GM18511 (cell line): ENCODE data around the gene KANSL1L.

Experiments
- ATAC-seq: cut with Tn5 transposase; IDR thresholded peaks from one replicate; pipeline ENCODE4 v1.9.1; 2021; ENCODE audit warnings: mild to moderate bottlenecking, moderate library complexity; ENCODE audit not compliant: unreplicated experiment

The KANSL1L gene

GRCh38 chr2:210072922-210073509 lies 98.2 kb downstream of the KANSL1L start:
- ATAC-seq: peak; percentile 89

- ATAC-seq: peak; percentile 20
Measured at GRCh38 chr2:210072493-210072892, 98.7 kb downstream of the KANSL1L start.

- no peak for ATAC-seq
Measured at GRCh38 chr2:210063306-210063705, 107.9 kb downstream of the KANSL1L start.

- no peak for ATAC-seq
Measured at GRCh38 chr2:210055825-210056224, 115.4 kb downstream of the KANSL1L start.

GRCh38 chr2:210054696-210055095 lies 116.5 kb downstream of the KANSL1L start:
- ATAC-seq: no peak

GRCh38 chr2:210050885-210051284 lies 120.3 kb downstream of the KANSL1L start:
- ATAC-seq: no peak

- ATAC-seq: no peak
Measured at GRCh38 chr2:210049831-210050230, 121.4 kb downstream of the KANSL1L start.

GRCh38 chr2:210046851-210047500 lies 124.2 kb downstream of the KANSL1L start:
- ATAC-seq: no peak

- no peak for ATAC-seq
Measured at GRCh38 chr2:210038078-210038477, 133.1 kb downstream of the KANSL1L start.

GRCh38 chr2:210035679-210036078 lies 135.5 kb downstream of the KANSL1L start:
- ATAC-seq: no peak

- ATAC-seq: no peak
Measured at GRCh38 chr2:210034087-210034683, 137.0 kb downstream of the KANSL1L start.

- ATAC-seq: no peak
Measured at GRCh38 chr2:210028178-210028577, 143.0 kb downstream of the KANSL1L start.

GRCh38 chr2:210027608-210028007 lies 143.6 kb downstream of the KANSL1L start:
- ATAC-seq: no peak

GRCh38 chr2:210022824-210023223 lies 148.4 kb downstream of the KANSL1L start:
- ATAC-seq: no peak

GRCh38 chr2:210020138-210020537 lies 151.1 kb downstream of the KANSL1L start:
- no peak for ATAC-seq

- no peak for ATAC-seq
Measured at GRCh38 chr2:210009896-210010295, 161.3 kb downstream of the KANSL1L start.

- ATAC-seq: peak; percentile 40
Measured at GRCh38 chr2:210009126-210009525, 162.1 kb downstream of the KANSL1L start.

- no peak for ATAC-seq
Measured at GRCh38 chr2:210007895-210008294, 163.3 kb downstream of the KANSL1L start.

- no peak for ATAC-seq
Measured at GRCh38 chr2:210004881-210005280, 166.3 kb downstream of the KANSL1L start.

GRCh38 chr2:210003359-210003758 lies 167.8 kb downstream of the KANSL1L start:
- ATAC-seq: no peak

GRCh38 chr2:210002158-210003157 lies 168.8 kb downstream of the KANSL1L start, which contains the start of gene RPE:
TSS of gene RPE (plus strand) at chr2:210002638. CDS start at chr2:210002662, 24 bp downstream.
- peak; percentile 99 for ATAC-seq
